DOHH2 (cell line): ENCODE results near the gene SBK1.

ENCODE experiments used
- CTCF ChIP-seq: fragments of 200-600 bp; sonication (generic); IDR thresholded peaks from one replicate; pipeline ENCODE4 v1.5.1; 2014; ENCODE audit warnings: antibody characterized with exemption, mild to moderate bottlenecking, low read depth, low read length; ENCODE audit not compliant: poor library complexity, severe bottlenecking
- EZH2phosphoT487 ChIP-seq: fragments of 200-600 bp; sonication (generic); IDR thresholded peaks from 2 replicates; pipeline ENCODE4 v1.6.1; 2017; ENCODE audit warnings: borderline replicate concordance, mild to moderate bottlenecking, antibody characterized with exemption, low read length, moderate library complexity, mixed read lengths

GRCh38 chr16:28282045-28282444, 10.3 kb upstream of the SBK1 start:
- TF ChIP-seq CTCF (no peak), EZH2phosphoT487 (no peak)
